ENCODE data around the gene RC3H2. TPM values are rescaled to one million over a fixed set of nuclear protein-coding genes. Genes with fewer than 3 reads are reported as not detected.

Gene RC3H2
- total and polyA plus RNA-seq, 10 of the 15 experiments (the other 5 are each of a cell fraction or from before 2014, with no cell fraction given), result 7.2 to 25.5 (median 16.1) TPM

DNA sequence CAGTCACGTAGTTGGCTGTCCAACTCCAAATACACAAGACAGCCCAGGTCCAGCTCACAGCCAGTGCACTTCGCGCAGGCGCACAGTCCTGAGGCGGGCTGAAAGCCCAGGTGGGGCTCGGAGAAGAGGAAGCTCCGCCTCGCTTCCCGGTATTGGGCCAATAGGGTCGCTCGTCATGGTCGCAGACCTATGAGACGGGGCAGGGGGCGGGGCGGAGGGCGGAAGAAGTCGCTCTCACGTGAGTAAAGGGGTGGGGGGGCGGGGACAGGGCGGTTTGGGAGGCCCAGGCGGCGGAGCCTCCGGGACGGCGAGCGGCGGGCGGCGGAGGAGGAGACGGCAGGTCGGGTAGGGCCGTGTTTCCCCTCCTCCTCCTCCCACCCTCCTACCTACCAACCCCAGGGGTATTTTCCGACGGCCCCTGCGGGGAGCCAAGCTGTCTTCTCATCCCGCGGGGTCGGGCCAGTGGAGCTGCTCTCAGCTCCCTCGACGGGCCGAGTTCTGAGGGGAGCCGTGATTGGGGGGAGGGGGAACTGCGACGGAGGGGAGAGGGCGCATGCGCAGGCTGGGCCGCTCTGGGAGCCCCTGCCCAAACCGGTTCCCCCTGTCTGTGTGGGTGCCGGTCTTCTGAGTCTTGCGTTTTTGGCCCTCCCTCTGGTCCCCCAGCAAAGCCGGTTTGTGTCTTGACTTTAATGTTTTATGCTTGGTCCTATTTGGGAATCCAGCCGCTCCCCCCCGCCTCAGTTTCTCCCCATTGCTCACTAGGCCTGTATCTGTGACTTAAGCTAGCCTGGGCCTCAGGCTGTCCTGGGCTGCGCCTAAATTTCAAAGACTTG is 35.8 kb upstream of the RC3H2 start, which contains the start of gene RABGAP1 (continued):
- TF ChIP-seq MTA2 (IDR thresholded peaks at IDR 0.05; ENCODE audit: low read depth) (peak; percentile 29; the same call in 1 of the 2 replicates), CREM (IDR thresholded peaks at IDR 0.05; ENCODE audit: low read depth) (peak; percentile 52), HCFC1 (IDR thresholded peaks at IDR 0.05; ENCODE audit: low read length) (0 out of 2 replicates have a peak, but pooled peaks have one; percentile 8), POLR2AphosphoS2 (IDR thresholded peaks at IDR 0.05; ENCODE audit: low read depth, low read length) (peak; percentile 90), RB1 (IDR thresholded peaks at IDR 0.05; ENCODE audit: borderline replicate concordance) (peak; percentile 38; the same call in 1 of the 2 replicates), POLR2AphosphoS5 (IDR thresholded peaks at IDR 0.05; ENCODE audit: low read length) (peak; percentile 85), NBN (IDR thresholded peaks at IDR 0.05) (peak; percentile 60; the same call in 1 of the 2 replicates), GABPA (IDR thresholded peaks at IDR 0.05; ENCODE audit: low read depth) (peak; percentile 81), CHD4 (IDR thresholded peaks at IDR 0.05) (no peak), NRF1 (conservative IDR thresholded peaks at IDR 0.05; ENCODE audit: low read depth, low read length) (peak; percentile 83), GATAD2B (conservative IDR thresholded peaks at IDR 0.05; ENCODE audit: low read depth) (peak; percentile 32; the same call in 1 of the 2 replicates), KLF5 (IDR thresholded peaks at IDR 0.05; ENCODE audit: partially characterized antibody) (no peak), CBX5 (IDR thresholded peaks at IDR 0.05; ENCODE audit: low read depth) (peak; percentile 86; the same call in 1 of the 2 replicates)

- intact Hi-C loops (cut with micrococcal nuclease; ENCODE audit: unreplicated experiment) (loop anchor here (1.0 to 2.0 kb wide), 2 partner anchors 9 to 36 kb away; partner anchors contain the start of genes RC3H2 and ZBTB26), in situ Hi-C loops (cut with MboI) (no loop called here)
- CTCF ChIA-PET, result interaction anchor here (0.7 to 1.4 kb wide), 9 partner anchors 9 to 477 kb away, joined by 3 to 7 read pairs (median 3); partner anchors contain the start of gene ZBTB26
- Histone ChIP-seq H3K9ac (ENCODE audit: control insufficient read depth, insufficient read depth, low read length) (peak overlapping the region; percentile 42; the same call in 1 of the 2 replicates), H2AFZ (ENCODE audit: control insufficient read depth, low read depth, low read length) (peak overlapping the region; percentile 95), H3K4me1 (ENCODE audit: control insufficient read depth, insufficient read depth, low read length) (peaks cover 10% of the 10 kb centered on the region; the same call in 1 of the 2 replicates), H3K4me3 (peak overlapping the region; percentile 67; the same call in 1 of the 2 replicates), H3K9me3 (replicated peaks; ENCODE audit: control insufficient read depth, insufficient read depth, low read length) (no peaks in the 10 kb centered on the region), H3K4me2 (ENCODE audit: control insufficient read depth, insufficient read depth) (peak overlapping the region; percentile 99), H3K27me3 (replicated peaks in 1 of 2; ENCODE audit: control insufficient read depth in 2 of 2, insufficient read depth in 2 of 2, low read length in 1 of 2) (no peaks in the 10 kb centered on the region), H3K36me3 (ENCODE audit: control insufficient read depth in 2 of 2, insufficient read depth in 2 of 2, low read length in 1 of 2) (peaks cover 0 to 19% of the 10 kb centered on the region in 2 experiments; a peak in 1 of 4 replicates), H3K27ac (ENCODE audit: control insufficient read depth, insufficient read depth) (peak overlapping the region; percentile 50), H4K20me1 (ENCODE audit: control insufficient read depth, insufficient read depth) (no peaks in the 10 kb centered on the region), H3K79me2 (ENCODE audit: control insufficient read depth, insufficient read depth, low read length) (peaks cover 43% of the 10 kb centered on the region)
- BruUV-seq (replicated peaks), result no TSS peak
- DNase-seq (ENCODE audit: low read depth, low spot score) (no peak), FAIRE-seq (no peak), ATAC-seq (no peak)
- WGBS (ENCODE audit: insufficient coverage, insufficient replicate concordance, low lambda C conversion rate, missing lambda C conversion rate), result 19% methylated on average over 6 of the region's 6 CpGs
- POLR2A ChIA-PET, result interaction anchor here (0.6 to 4.2 kb wide), 10 partner anchors 8 to 1739 kb away, joined by 3 to 53 read pairs (median 4); partner anchors contain the start of genes RC3H2, ZBTB26 and ZBTB6
- SMC1A ChIA-PET (ENCODE audit: uncharacterized antibody, unreplicated experiment), result interaction anchor here (1.0 to 4.1 kb wide), 12 partner anchors 8 to 65 kb away, joined by 3 to 19 read pairs (median 6); partner anchors contain the start of genes ZBTB26 and ZBTB6
- RAD21 ChIA-PET (ENCODE audit: unreplicated experiment), result interaction anchor here (0.6 to 4.3 kb wide), 9 partner anchors 10 to 401 kb away, joined by 3 to 34 read pairs (median 5); partner anchors contain the start of genes RC3H2, ZBTB26 and ZBTB6
- TF ChIP-seq TCF7 (IDR thresholded peaks at IDR 0.05; ENCODE audit: borderline replicate concordance), result no peak
- no peak for TF ChIP-seq PKNOX1 (IDR thresholded peaks at IDR 0.05)
- 0 out of 2 replicates have a peak, but pooled peaks have one; percentile 8 for TF ChIP-seq SIN3A (IDR thresholded peaks at IDR 0.05; ENCODE audit: low read depth, low read length)
- no peak for TF ChIP-seq ZNF592 (IDR thresholded peaks at IDR 0.05)
- TF ChIP-seq ZSCAN29 (IDR thresholded peaks at IDR 0.05), result no peak
- TF ChIP-seq DPF2 (IDR thresholded peaks at IDR 0.05), result no peak
These were observed 35.2 kb upstream of the RC3H2 start for GRCh38 chr9:122940454-122940748.
